Renal pelvis (tissue), 4 donors: Measurements from ENCODE around the gene SESN1. TPM values are rescaled to one million over a fixed set of nuclear protein-coding genes. Genes with fewer than 3 reads are reported as not detected.
A peak's percentile ranks its signal among the peaks of the same experiment; 100 is the strongest.

Experiments used
- DNase-seq: peaks from one replicate; pipeline ENCODE4 v3.0.0-alpha.2; 2013
- polyA plus RNA-seq, 3 donors: library from polyadenylated mRNA; unstranded; fragments of 120-200 nt; gene quantifications; one replicate each; pipeline ENCODE4 v1.2.1, GENCODE V29; 2013; ENCODE audit not compliant: insufficient read length in 3 of 3

Gene SESN1
- polyA plus RNA-seq, 3 donors: 22.5 to 26.5 (median 23.2) TPM

- DNase-seq: no peak
Observed at GRCh38 chr6:109033655-109034054, 61.0 kb downstream of the SESN1 start.

DNA sequence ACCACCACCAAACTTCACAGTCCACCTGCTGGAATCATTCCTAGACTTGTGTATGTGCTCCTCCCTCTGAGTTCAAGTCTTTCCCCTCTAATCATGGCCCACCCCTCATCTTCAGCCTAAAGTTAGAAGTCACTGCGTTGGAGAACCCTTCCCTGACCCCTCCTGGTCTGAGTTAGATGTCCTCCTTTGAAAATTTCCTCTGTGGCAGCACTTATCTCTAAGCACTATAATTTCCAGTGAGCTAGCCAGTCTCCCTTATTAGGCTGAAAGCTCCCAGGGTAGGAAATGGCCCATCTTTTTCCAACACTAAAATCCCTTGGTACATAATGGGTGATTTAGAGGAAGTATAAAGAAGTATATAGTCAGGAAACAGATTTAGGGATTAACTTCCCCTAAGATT, 63.2 kb downstream of the SESN1 start:
- no peak for DNase-seq

DNA sequence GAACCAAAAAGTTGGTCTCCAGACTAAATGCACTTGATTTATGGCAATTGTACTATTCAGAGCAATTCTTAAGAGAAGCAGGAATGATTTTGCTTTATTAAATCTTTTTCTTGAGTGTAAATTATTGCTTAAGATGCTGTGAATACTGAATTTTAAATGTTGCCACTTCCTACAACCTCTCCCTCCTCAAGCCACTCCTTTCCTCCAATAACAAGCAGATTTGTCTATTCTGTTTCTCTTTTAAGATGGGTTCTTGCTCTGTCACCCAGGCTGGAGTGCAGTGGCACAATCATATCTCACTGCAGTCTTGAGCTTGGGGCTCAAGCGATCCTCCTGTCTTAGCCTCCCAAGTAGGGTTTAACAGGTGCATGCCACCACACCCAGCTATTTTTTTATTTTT, 65.3 kb downstream of the SESN1 start:
- no peak for DNase-seq

- no peak for DNase-seq
Observed at GRCh38 chr6:109028439-109028838, 66.2 kb downstream of the SESN1 start.

- no peak for DNase-seq
Observed at GRCh38 chr6:109027964-109028363, 66.7 kb downstream of the SESN1 start.

GRCh38 chr6:109025639-109026038, 69.0 kb downstream of the SESN1 start:
- no peak for DNase-seq

GRCh38 chr6:109024784-109025183, 69.9 kb downstream of the SESN1 start:
- DNase-seq: no peak

GRCh38 chr6:109024368-109024767, 70.3 kb downstream of the SESN1 start:
- DNase-seq: no peak

GRCh38 chr6:109023356-109023925, 71.2 kb downstream of the SESN1 start:
- DNase-seq: no peak

DNA sequence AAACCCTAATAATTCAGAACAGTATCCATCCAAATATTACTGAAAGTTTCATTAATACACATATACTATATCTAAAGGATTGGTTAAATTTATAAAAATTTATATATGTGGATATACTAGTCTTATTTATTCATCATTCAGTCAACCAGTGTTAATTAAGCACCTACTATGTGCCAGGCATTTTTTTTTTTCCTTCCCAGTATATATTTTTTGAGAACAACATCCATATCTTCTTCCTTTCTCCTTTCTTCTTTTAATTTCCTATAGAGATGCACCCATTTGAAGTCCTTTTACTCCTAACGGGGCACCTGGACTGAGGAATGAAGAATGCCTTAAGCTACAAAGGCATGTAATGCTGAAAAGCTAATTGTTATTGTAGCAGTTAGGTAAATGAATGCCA, 72.8 kb downstream of the SESN1 start:
- DNase-seq: no peak

GRCh38 chr6:109019911-109020310, 74.7 kb downstream of the SESN1 start:
- DNase-seq: no peak

GRCh38 chr6:109015176-109015575, 79.5 kb downstream of the SESN1 start:
- DNase-seq: no peak

DNA sequence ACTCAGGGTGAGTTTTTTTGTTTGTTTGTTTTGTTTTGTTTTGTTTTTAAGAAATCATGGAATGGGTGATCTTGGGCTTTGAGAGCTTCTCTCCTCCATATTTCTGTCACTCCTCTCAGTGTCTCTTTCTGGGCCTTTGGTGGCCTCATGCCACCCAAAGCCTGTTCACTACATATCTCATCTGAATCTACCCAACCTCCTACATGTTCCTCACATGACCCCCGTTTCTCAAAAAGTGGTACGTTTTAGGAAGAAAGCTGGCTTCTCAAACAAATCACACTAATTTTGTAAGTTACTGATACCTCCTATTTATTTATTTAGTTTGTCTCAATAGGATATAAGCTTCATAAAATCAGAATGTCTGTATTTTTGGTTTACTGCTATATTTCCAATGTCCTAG, 80.0 kb downstream of the SESN1 start:
- DNase-seq: no peak

GRCh38 chr6:109013656-109014305, 80.9 kb downstream of the SESN1 start:
- DNase-seq: no peak

DNA sequence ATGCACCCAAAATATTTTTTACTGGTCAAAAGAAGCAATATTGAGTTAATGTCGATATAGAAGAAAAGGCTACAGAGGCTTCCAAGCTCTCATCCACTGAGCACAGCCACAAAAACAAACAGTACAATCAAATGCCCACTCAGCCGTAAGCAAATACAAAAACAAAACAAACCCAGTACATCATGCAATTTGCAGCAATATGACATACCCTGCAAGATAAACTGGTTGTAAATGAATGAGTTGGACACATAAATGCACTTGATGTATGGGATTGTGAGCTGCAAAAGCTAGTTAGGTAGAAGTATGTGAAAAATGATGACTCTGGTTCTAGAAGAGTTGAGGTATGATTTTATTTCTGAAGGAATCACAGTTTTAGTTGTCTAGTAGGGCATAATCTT, 83.9 kb downstream of the SESN1 start:
- no peak for DNase-seq

GRCh38 chr6:109009962-109010704, 84.5 kb downstream of the SESN1 start:
- DNase-seq: no peak

GRCh38 chr6:109009236-109009961, 85.2 kb downstream of the SESN1 start:
- DNase-seq: peak; percentile 92

- DNase-seq: peak; percentile 24
Observed at GRCh38 chr6:109008537-109009235, 86.0 kb downstream of the SESN1 start.

- no peak for DNase-seq
Observed at GRCh38 chr6:109008054-109008453, 86.6 kb downstream of the SESN1 start.

GRCh38 chr6:109007521-109007920, 87.1 kb downstream of the SESN1 start:
- no peak for DNase-seq

DNA sequence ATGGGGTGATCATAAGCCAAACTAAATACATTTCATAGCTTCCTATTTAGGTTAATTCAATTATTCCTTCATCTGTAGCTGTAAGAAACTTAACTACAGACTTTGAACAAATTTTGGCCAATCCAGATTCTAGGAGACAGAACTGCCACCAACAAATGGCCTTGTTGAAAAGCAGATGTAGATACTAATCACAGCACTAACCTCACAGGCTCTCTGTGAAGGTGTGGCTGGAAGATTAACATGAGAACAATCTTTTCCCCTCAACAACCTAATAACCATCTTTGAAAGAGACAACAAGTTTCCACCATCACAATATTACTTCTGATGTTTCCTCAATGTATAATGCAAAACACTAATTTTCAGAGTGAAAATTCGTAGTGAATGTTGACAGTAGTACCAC, 87.8 kb downstream of the SESN1 start:
- no peak for DNase-seq

GRCh38 chr6:109002882-109003281, 91.8 kb downstream of the SESN1 start:
- no peak for DNase-seq
